NCI-H128 (cell line): Measurements from ENCODE around the gene ANXA3.
"Not testable (repeated sequence)": the region's sequence is repeated elsewhere in the genome, so short reads cannot be mapped to it uniquely, and the experiment has no call there.

Experiments used
- DNase-seq: peaks from one replicate; lab custom pipeline; 2025; ENCODE audit not compliant: unreplicated experiment; lab: John Stamatoyannopoulos, UW

ANXA3 gene

GRCh38 chr4:78543424-78544125, 8.0 kb upstream of the ANXA3 start:
- DNase-seq, result no peak

DNA sequence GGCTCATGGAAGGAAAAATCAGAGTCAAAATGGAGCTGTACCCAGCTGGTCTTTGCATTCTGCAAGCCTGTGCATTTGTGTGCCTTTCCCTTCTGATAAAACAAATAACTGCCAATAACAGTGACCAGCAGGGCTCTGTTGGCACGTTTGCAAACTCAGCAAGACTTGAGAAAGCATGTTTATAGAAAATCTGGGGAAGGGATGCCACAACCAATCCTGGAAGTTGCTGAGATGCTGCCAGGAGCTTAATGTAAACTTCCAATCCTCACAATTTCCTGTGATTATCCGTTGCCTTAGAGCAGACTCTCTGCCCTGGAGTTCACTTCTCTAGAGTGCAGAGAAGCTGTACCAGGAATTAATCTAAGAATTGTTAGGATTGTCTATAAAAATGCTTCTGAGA, 6.9 kb upstream of the ANXA3 start:
- DNase-seq, result no peak

DNA sequence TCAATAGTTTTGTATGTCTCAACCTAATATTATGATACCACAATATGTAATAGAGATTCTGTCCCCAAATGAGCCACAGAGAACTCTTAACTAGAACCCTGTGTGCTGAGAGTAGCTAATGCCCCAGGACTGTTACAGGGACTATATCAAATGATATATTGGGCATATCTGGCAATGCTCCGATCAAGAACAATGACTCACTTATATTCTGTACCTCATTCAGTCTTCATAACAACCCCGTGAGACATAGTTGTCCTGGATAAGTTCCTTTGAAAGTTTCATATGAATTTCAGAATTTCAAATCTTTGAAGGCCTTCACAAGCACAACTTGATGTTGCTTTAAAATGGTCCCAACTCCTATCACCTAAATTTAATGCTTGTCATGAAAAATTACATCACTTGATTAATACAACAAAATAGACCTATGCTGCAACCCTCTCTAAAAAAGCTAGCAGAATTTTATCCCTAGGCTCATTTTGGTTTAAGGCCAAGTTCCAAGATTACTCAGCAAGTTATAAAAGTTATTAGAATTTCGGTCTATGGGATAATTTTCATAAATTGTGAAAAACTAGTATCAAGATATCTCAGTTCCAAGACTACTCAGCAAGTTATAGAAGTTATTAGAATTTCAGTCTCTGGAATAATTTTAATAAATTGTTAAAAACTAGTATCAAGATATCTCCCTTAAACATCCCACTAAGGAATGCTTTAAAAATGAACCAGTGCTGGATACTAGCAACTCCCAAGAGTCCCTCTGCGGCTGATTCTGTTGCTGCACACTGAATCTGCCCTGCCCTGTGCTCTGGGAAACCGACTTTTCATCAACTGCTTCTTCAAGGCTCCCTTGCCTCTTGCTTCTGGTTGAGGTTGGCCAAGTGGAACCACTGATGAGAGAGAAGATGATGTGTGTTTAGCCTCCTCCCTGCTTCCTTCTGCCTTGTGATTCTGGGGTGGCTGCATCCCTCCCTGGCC, 6.0 kb upstream of the ANXA3 start:
- DNase-seq, result no peak

GRCh38 chr4:78547899-78548298, 3.7 kb upstream of the ANXA3 start:
- DNase-seq, result not testable (repeated sequence)

DNA sequence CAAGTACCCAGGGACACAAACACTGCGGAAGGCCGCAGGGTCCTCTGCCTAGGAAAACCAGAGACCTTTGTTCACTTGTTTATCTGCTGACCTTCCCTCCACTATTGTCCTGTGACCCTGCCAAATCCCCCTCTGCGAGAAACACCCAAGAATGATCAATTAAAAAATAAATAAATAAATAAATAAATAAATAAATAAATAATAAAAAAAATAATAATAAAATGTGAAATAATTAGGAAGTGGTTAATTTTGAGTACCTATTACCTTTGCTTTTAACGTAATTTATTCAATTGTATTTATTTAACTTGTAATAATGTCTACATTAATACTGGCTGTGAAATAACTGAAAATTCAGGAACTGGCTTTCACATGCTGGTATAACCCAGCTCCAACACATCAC, 2.7 kb upstream of the ANXA3 start:
- not testable (repeated sequence) for DNase-seq

DNA sequence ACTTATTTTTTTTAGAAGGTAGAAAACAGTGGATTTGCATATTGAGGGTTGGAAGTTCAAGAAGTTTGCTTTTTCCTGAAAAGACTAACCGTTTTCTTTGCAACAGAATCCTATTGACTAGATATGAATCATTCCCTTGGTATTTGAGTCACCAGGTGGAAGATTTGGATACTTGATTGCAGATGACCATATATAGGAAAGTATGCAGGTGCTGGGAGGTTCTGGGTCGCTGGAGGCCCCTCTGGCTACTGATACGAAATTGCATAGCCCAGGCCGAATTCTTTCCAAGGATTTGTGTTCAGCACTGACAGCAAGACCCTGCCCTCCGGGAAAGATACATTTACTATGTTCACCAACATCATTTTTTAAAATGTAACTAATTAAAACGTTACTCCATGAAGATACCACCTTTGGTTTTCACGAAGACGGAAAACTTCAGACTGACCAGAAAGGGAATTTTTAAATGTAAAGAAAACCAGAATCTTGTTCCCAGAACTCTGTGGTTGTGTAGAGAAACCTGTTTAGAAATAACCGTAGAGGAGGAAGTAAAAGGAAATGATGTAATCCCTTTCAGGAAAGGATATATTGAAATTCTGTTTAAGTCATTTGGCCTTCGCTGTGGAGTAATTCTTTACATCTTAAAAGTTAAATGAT, 946 bp downstream of the ANXA3 start:
- DNase-seq, result no peak

DNA sequence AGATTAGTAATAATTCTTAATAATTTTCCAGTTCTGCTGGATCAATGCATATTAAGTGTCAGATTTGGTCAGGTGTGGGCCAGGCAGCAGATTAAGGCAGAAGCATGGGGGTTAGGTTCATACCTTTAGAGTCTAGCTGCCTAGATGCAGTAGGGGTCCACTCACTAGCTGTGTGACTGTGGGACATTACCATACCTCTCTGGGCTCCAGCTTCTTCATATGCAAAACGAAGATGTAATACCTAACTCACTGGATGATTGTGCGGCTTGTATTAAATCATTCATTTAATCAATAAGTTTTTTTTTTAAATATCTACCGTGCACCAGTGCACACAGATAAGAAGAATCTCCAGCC, 1.4 kb downstream of the ANXA3 start:
- no peak for DNase-seq

DNA sequence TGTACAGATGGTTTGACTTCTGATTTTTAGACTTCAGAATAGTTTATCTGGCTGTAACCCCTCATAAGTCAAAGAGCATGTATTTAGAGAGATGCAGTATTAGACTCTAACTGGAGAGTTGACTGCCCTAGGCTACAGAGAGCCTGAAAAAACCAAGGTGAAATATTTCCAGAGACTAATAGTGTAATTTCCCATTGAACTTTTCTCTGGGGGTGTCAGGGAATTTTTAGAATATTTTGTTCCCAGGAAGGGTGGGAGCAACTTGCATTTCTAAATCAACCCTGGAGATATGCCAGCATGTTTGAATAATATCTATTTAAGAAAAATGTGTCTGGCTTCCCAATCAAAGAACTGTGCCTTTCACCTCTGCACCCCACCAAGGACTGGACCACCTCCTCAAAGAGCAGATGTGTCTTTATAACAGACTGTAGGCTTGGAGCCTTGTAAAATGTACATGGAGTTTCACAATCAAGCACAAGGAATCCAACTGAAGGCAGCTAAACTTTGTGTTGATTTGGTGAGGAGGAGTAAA, 2.0 kb downstream of the ANXA3 start:
- DNase-seq, result no peak

- no peak for DNase-seq
Observed at GRCh38 chr4:78556665-78557064, 5.1 kb downstream of the ANXA3 start.

DNA sequence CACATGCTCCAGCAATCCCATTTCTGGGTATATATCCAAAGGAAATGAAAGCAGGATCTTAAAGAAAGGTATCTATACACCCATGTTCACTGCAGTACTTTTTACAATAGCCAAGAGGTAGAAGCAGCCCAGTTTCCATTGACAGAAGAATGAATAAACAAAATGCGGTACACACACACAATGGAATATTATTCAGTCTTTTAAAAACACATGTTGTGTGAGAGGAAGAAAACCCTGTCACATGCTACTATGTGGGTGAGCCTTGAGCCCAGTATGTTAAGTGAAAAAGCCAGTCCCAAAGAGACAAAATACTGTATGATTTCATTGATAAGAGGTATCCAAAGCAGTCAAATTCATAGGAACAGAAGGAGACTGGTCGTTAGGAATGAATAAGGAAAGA, 6.3 kb downstream of the ANXA3 start:
- no peak for DNase-seq

GRCh38 chr4:78558410-78558809, 6.8 kb downstream of the ANXA3 start:
- no peak for DNase-seq

- DNase-seq, result no peak
Observed at GRCh38 chr4:78560296-78560963, 8.9 kb downstream of the ANXA3 start.

GRCh38 chr4:78561677-78562076, 10.1 kb downstream of the ANXA3 start:
- no peak for DNase-seq

- no peak for DNase-seq
Observed at GRCh38 chr4:78562687-78563086, 11.1 kb downstream of the ANXA3 start.

DNA sequence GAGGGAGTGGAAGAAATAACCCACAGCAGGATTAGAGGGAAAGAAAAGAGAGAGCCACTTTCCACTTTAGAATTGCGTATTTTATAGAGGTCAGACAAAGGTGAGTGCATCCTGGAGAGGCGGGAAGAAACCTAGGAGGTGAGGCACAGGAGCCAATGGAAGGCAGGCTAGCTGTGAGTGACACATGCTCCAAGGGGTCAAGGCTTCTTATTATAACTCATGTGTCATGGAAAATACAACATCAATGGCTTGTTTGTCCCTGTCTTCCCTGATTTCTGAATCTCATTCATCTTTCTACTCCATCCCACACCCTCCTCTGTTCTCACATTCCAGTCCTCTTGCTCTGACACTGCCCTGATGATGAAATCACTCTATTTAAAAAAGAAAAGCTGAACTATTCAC, 14.4 kb downstream of the ANXA3 start:
- no peak for DNase-seq

DNA sequence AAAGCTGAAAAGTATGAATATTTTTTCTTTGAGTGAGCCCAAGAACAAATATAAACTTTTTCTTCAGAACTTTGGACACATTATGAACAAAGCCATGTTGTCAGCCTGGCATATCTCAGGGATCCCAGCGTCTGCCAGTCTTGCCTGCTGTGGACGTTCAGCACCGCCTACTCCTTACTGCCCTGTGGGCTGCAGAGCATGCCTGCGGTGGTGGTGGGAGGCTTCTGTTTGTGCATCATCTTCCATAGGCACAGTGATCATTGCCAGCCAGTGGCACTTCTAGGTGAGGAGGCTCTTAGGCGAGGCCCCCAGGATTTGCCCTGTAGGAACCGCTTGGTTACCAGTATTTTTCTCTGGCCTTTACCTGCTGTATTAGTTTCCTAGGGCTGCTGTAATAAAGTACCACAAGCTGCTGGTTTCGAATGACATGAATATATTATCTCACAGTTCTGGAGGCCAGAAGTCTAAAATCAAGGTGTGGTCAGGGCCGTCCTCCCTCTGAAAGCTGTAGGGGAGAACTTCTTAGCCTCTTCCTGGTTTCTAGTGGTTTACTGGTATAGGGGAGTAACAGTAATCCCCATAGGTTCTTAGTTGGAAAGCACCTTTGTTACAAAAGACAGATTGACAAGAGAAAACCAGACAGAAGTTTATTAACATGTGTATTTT, 15.4 kb downstream of the ANXA3 start:
- DNase-seq, result no peak

GRCh38 chr4:78567500-78568060, 16.0 kb downstream of the ANXA3 start:
- no peak for DNase-seq

DNA sequence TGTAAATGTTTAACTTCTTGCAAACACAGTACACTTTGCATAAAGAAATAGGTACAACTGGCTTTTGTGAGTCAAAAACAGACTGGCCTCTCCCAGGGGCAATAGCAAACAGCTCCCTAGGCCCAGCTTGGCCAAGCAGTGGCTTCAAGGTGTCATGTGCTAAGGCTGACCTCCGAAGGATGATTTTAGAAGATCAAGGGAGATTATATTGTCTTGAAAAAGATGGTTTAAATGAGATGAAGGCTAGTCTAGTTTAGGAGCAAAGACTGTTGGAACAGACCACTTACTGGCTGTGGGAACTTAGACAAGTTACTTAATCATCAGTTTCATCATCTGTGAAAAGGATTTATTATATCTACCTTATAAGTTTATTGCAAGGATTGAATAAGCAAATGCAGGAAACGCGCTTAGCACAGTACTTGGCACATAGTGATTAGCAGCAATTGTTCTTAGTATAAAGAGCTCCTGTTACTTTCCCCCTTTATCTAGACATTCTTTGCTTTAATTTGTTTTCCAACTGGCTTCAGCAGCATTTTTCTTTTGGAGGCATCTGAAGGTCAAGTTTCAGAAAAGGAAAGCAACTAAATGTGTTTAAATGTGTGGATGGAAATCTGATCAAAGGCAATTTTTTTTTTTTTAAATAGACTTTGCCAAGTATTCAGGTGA, 17.2 kb downstream of the ANXA3 start:
- DNase-seq, result no peak

GRCh38 chr4:78569306-78569821, 17.8 kb downstream of the ANXA3 start:
- DNase-seq, result no peak
